GM12878 (cell line): ENCODE data around the gene CIAO2A. TPM values are rescaled to one million over a fixed set of nuclear protein-coding genes. Genes with fewer than 3 reads are reported as not detected.

ENCODE experiments used
- ATAC-seq: fragments of 200-7000 bp; cut with Tn5 transposase; 3 replicates; pipeline ENCODE4 v1.9.1; 2020; ENCODE audit warnings: mild to moderate bottlenecking, moderate library complexity
- BruUV-seq: library from RNA; stranded (reverse); fragments of 400-500 nt; replicated peaks from 2 replicates; lab custom pipeline; 2021; lab: Mats Ljungman, UMichigan
- CTCF ChIA-PET: fragments of 300-600 bp; sonication (Branson Sonifier 250); formaldehyde crosslinking; extraction: SDS; loops from one replicate; lab custom pipeline; 2021; ENCODE audit warnings: inconsistent platforms; lab: Yijun Ruan, JAX
- POLR2A ChIA-PET: fragments of 350-600 bp; formaldehyde crosslinking; extraction: SDS; loops from one replicate; lab custom pipeline; 2021; ENCODE audit warnings: inconsistent platforms; lab: Charles Lee
- RAD21 ChIA-PET: fragments of 300-600 bp; sonication (Branson Sonifier 250); formaldehyde crosslinking; loops from one replicate; lab custom pipeline; 2023; ENCODE audit warnings: antibody characterized with exemption; ENCODE audit not compliant: unreplicated experiment; lab: Charles Lee
- SMC1A ChIA-PET: fragments of 300-600 bp; sonication (Branson Sonifier 250); formaldehyde crosslinking; loops from one replicate; lab custom pipeline; 2023; ENCODE audit not compliant: unreplicated experiment, uncharacterized antibody; lab: Charles Lee
- DNase-seq: peaks from one replicate; pipeline ENCODE4 v3.0.0-alpha.2; 2011; ENCODE audit warnings: low read depth, low spot score
- FAIRE-seq: peaks from 3 replicates; lab custom pipeline; 2011; peaks lifted over from hg19 to GRCh38; lab: Jason Lieb, UNC
- H2AFZ ChIP-seq: 2 replicates; pipeline ENCODE4 v1.6.0; 2011; ENCODE audit warnings: low read depth, low read length, control low read depth; ENCODE audit not compliant: control insufficient read depth
- H3K27ac ChIP-seq: 2 replicates; pipeline ENCODE4 v1.5.1; 2011; ENCODE audit warnings: control low read depth; ENCODE audit not compliant: control insufficient read depth, insufficient read depth
- H3K27me3 ChIP-seq, 2 experiments: replicated peaks in 1 of 2; 2 replicates each; pipeline versions ENCODE4 v1.6.0 to v1.6.1; 2011; ENCODE audit warnings: low read length in 1 of 2; ENCODE audit not compliant: control insufficient read depth in 2 of 2, insufficient read depth in 2 of 2
- H3K36me3 ChIP-seq, 2 experiments: 2 replicates each; pipeline ENCODE4 v1.5.1; 2011; ENCODE audit warnings: low read length in 1 of 2; ENCODE audit not compliant: control insufficient read depth in 2 of 2, insufficient read depth in 2 of 2
- H3K4me1 ChIP-seq: 2 replicates; pipeline ENCODE4 v1.6.1; 2011; ENCODE audit warnings: mild to moderate bottlenecking, low read length, moderate library complexity, mixed read lengths; ENCODE audit not compliant: control insufficient read depth, insufficient read depth
- H3K4me2 ChIP-seq: 2 replicates; pipeline ENCODE4 v1.6.0; 2011; ENCODE audit warnings: control low read depth; ENCODE audit not compliant: control insufficient read depth, insufficient read depth
- H3K4me3 ChIP-seq: fragments of 200-600 bp; sonication (generic); 2 replicates; pipeline ENCODE4 v1.5.1; 2016
- H3K79me2 ChIP-seq: 2 replicates; pipeline ENCODE4 v1.6.0; 2011; ENCODE audit warnings: low read length; ENCODE audit not compliant: control insufficient read depth, insufficient read depth
- H3K9ac ChIP-seq: 2 replicates; pipeline ENCODE4 v1.8.0; 2011; ENCODE audit warnings: low read length, control low read depth, mixed read lengths; ENCODE audit not compliant: control insufficient read depth, insufficient read depth
- H3K9me3 ChIP-seq: replicated peaks from 3 replicates; pipeline ENCODE4 v1.5.1; 2011; ENCODE audit warnings: mild to moderate bottlenecking, low read length; ENCODE audit not compliant: control insufficient read depth, insufficient read depth
- H4K20me1 ChIP-seq: 2 replicates; pipeline ENCODE4 v1.6.0; 2011; ENCODE audit not compliant: control insufficient read depth, insufficient read depth
- HDAC6 ChIP-seq: fragments of 200-600 bp; sonication (generic); IDR thresholded peaks from one replicate; pipeline ENCODE4 v1.8.0; 2017; ENCODE audit warnings: antibody characterized with exemption; ENCODE audit not compliant: unreplicated experiment
- PAX8 ChIP-seq: fragments of 450-650 bp; IDR thresholded peaks from 2 replicates; pipeline ENCODE4 v1.6.1; 2017; ENCODE audit warnings: mild to moderate bottlenecking, moderate library complexity
- POU2F2 ChIP-seq: IDR thresholded peaks from 3 replicates; pipeline ENCODE4 v1.6.1; 2011; ENCODE audit warnings: low read depth, mild to moderate bottlenecking, low read length, borderline replicate concordance
- RBBP5 ChIP-seq: fragments of 200-600 bp; sonication (generic); conservative IDR thresholded peaks from 2 replicates; pipeline ENCODE4 v1.6.1; 2016
- SKIL ChIP-seq: fragments of 450-650 bp; IDR thresholded peaks from 2 replicates; pipeline ENCODE4 v1.6.1; 2017; ENCODE audit warnings: mild to moderate bottlenecking, low read depth, inconsistent platforms; ENCODE audit not compliant: poor library complexity, severe bottlenecking
- SMARCA5 ChIP-seq: fragments of 450-650 bp; IDR thresholded peaks from 2 replicates; pipeline ENCODE4 v1.6.1; 2017; ENCODE audit warnings: mild to moderate bottlenecking
- SRF ChIP-seq, 2 experiments: IDR thresholded peaks; 2 replicates each; pipeline ENCODE4 v1.6.1; 2011; ENCODE audit warnings: low read depth in 2 of 2, low read length in 2 of 2, mild to moderate bottlenecking in 1 of 2, moderate library complexity in 1 of 2
- STAT3 ChIP-seq: IDR thresholded peaks from 2 replicates; pipeline ENCODE4 v1.6.1; 2011; ENCODE audit warnings: low read depth, low read length, improper control_type of control experiment
- USF2 ChIP-seq: IDR thresholded peaks from 2 replicates; pipeline ENCODE4 v1.6.1; 2011; ENCODE audit warnings: low read depth, low read length, improper control_type of control experiment, borderline replicate concordance
- YBX1 ChIP-seq: fragments of 450-650 bp; IDR thresholded peaks from 2 replicates; pipeline ENCODE4 v1.6.1; 2016; ENCODE audit warnings: antibody characterized with exemption
- ZNF217 ChIP-seq: fragments of 450-650 bp; IDR thresholded peaks from 2 replicates; pipeline ENCODE4 v1.6.1; 2017; ENCODE audit warnings: antibody characterized with exemption, mild to moderate bottlenecking
- WGBS: methylation state at CpG from one replicate; pipeline ENCODE4 v1.1.6; 2016; ENCODE audit warnings: low lambda C conversion rate; ENCODE audit not compliant: insufficient replicate concordance, insufficient coverage; ENCODE audit errors: missing lambda C conversion rate; 5-methylcytosine and 5-hydroxymethylcytosine counted together
- in situ Hi-C: fragments of 300-500 bp; cut with MboI; formaldehyde crosslinking; loops from 9 replicates; pipeline ENCODE4 v1.14.3; 2018; ENCODE audit warnings: mixed read lengths
- intact Hi-C: fragments of 100-400 bp; cut with micrococcal nuclease; formaldehyde crosslinking; loops from one replicate; pipeline ENCODE4 v1.14.2; 2022; ENCODE audit not compliant: unreplicated experiment
- polyA plus RNA-seq, 11 experiments: library from polyadenylated mRNA; depleted of rRNA in 4 of 11; unstranded in 6 of 11; stranded (reverse) in 5 of 11; fragments of >200 nt; fragmentation: Nextera tagmentation in 4 of 11; fragmentation: Illumina TruSeq in 1 of 11; extraction: Ambion mirVana in 4 of 11; extraction: Trizol in 1 of 11; gene quantifications; 1 replicate in 1 of 11; 2 replicates in 10 of 11; pipeline versions ENCODE4 v1.2.1 to v1.2.3, GENCODE V29; 2011 to 2016; ENCODE audit warnings: inconsistent platforms in 2 of 11, missing spikeins in 2 of 11, low read depth in 1 of 11
- total RNA-seq, 4 experiments: library from RNA; depleted of rRNA in 3 of 4; stranded (reverse); fragments of >200 nt in 3 of 4; fragmentation: Illumina TruSeq in 1 of 4; extraction: Trizol in 1 of 4; gene quantifications; 2 replicates each; pipeline versions ENCODE4 v1.2.1 to v1.2.3, GENCODE V29; 2013 to 2021

Gene CIAO2A
- total and polyA plus RNA-seq, 10 of the 15 experiments (the other 5 are each of a cell fraction or from before 2014, with no cell fraction given), result 94.5 to 400 (median 204) TPM

GRCh38 chr15:64107337-64107736, 13.7 kb upstream of the CIAO2A start:
- RAD21 ChIA-PET, result no interaction called here
- CTCF ChIA-PET, result interaction anchor here (1.2 to 1.3 kb wide), 2 partner anchors 10 to 35 kb away, joined by 3 to 4 read pairs; no protein-coding TSS in a partner anchor
- FAIRE-seq, result no peak

More at GRCh38 chr15:64107337-64107736, 13.7 kb upstream of the CIAO2A start:
- intact Hi-C loops, result no loop called here
- in situ Hi-C loops, result no loop called here
- Histone ChIP-seq H3K4me2 (no peak overlapping the region), H3K27ac (no peak overlapping the region), H3K4me3 (no peak overlapping the region), H3K27me3 (no peaks in the 10 kb centered on the region), H3K36me3 (no peaks in the 10 kb centered on the region; a peak in 2 of 4 replicates), H3K9me3 (no peaks in the 10 kb centered on the region; the same call in 2 of the 3 replicates), H3K4me1 (peaks cover 21% of the 10 kb centered on the region), H2AFZ (no peak overlapping the region), H4K20me1 (no peaks in the 10 kb centered on the region), H3K79me2 (peaks cover 72% of the 10 kb centered on the region), H3K9ac (no peak overlapping the region)
- BruUV-seq, result no TSS peak
- WGBS, result 29% methylated on average over 1 of the region's 1 CpG
- DNase-seq (no peak), ATAC-seq (no peak)
- SMC1A ChIA-PET, result interaction anchor here (0.6 to 1.8 kb wide), 4 partner anchors 10 to 414 kb away, joined by 3 to 4 read pairs (median 4); partner anchors contain the start of gene CIAO2A
- no peak for TF ChIP-seq STAT3
- no peak for TF ChIP-seq HDAC6
- no peak for TF ChIP-seq POU2F2
- no peak for TF ChIP-seq PAX8
- TF ChIP-seq SMARCA5, result no peak
- no peak for TF ChIP-seq USF2
- no peak for TF ChIP-seq ZNF217
- no peak for TF ChIP-seq RBBP5
- no peak for TF ChIP-seq SRF (IDR thresholded peaks at IDR 0.05; ENCODE audit: low read depth in 2 of 2, low read length in 2 of 2)
- TF ChIP-seq SKIL, result no peak
- no peak for TF ChIP-seq YBX1
- POLR2A ChIA-PET, result interaction anchor here (0.7 kb wide), 1 partner anchor 8 kb away, joined by 7 read pairs; no protein-coding TSS in a partner anchor
